SK-N-SH (cell line): ENCODE data around the gene OR5M10.

Experiments used
- ELF1 ChIP-seq: IDR thresholded peaks from 2 replicates; pipeline ENCODE4 v1.4.0; 2012
- EP300 ChIP-seq, 2 experiments: IDR thresholded peaks; 2 replicates each; pipeline versions ENCODE4 v1.4.0 to v1.6.1; 2012; ENCODE audit warnings: borderline replicate concordance in 1 of 2, low read depth in 1 of 2, low read length in 1 of 2
- EZH2phosphoT487 ChIP-seq: fragments of 200-600 bp; sonication (generic); IDR thresholded peaks from 2 replicates; pipeline ENCODE4 v1.6.1; 2017; ENCODE audit warnings: low read depth, mixed run types, mild to moderate bottlenecking, antibody characterized with exemption, moderate library complexity, borderline replicate concordance
- GABPA ChIP-seq: IDR thresholded peaks from 2 replicates; pipeline ENCODE4 v1.4.0; 2012; ENCODE audit warnings: low read depth, mild to moderate bottlenecking
- NFIC ChIP-seq: IDR thresholded peaks from 2 replicates; pipeline ENCODE4 v1.4.0; 2012; ENCODE audit warnings: borderline replicate concordance
- POLR2AphosphoS5 ChIP-seq: IDR thresholded peaks from 2 replicates; pipeline ENCODE4 v1.6.1; 2012; ENCODE audit warnings: low read depth, low read length
- RCOR1 ChIP-seq: fragments of 150-350 bp; IDR thresholded peaks from 2 replicates; pipeline ENCODE4 v1.6.1; 2017; ENCODE audit warnings: antibody characterized with exemption, low read length
- TCF12 ChIP-seq: IDR thresholded peaks from 2 replicates; pipeline ENCODE4 v1.4.0; 2012
- TF ChIP-seq, protein P1 (sequence below): fragments of 200-600 bp; sonication (generic); IDR thresholded peaks from 2 replicates; pipeline ENCODE4 v1.6.1; 2017; ENCODE audit warnings: antibody characterized with exemption, mild to moderate bottlenecking, moderate library complexity
- TF ChIP-seq, protein P2 (sequence below): IDR thresholded peaks from 2 replicates; pipeline ENCODE4 v1.4.0; 2012; ENCODE audit warnings: low read depth
- TF ChIP-seq, protein P3 (sequence below): IDR thresholded peaks from 2 replicates; pipeline ENCODE4 v1.4.0; 2012; ENCODE audit warnings: low read depth, borderline replicate concordance
- TF ChIP-seq, protein P4 (sequence below): IDR thresholded peaks from 2 replicates; pipeline ENCODE4 v1.4.0; 2012; ENCODE audit warnings: low read depth, borderline replicate concordance
- TF ChIP-seq, protein P5 (sequence below): IDR thresholded peaks from 2 replicates; pipeline ENCODE4; 2012

DNA sequence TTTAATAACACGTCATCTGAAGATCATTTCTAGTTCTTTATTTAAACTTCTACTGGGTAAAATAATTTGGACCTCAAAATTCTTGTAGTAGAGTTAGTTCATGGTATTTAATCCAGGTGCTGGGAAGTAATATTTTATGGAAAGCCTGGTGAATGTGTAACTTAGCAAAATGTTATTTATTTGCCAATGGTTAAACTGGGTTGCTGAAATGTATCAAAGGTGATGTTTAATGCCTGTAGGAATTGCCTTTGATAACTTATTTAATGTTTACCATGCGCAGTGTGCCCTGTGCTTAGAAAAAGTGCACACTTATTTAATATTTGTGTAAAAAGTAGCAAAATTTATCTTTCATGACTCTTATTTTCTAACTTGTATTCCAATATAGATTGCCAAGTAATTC is 45.7 kb downstream of the OR5M10 start:
- no peak for TF ChIP-seq TCF12
- TF ChIP-seq, protein P1, sequence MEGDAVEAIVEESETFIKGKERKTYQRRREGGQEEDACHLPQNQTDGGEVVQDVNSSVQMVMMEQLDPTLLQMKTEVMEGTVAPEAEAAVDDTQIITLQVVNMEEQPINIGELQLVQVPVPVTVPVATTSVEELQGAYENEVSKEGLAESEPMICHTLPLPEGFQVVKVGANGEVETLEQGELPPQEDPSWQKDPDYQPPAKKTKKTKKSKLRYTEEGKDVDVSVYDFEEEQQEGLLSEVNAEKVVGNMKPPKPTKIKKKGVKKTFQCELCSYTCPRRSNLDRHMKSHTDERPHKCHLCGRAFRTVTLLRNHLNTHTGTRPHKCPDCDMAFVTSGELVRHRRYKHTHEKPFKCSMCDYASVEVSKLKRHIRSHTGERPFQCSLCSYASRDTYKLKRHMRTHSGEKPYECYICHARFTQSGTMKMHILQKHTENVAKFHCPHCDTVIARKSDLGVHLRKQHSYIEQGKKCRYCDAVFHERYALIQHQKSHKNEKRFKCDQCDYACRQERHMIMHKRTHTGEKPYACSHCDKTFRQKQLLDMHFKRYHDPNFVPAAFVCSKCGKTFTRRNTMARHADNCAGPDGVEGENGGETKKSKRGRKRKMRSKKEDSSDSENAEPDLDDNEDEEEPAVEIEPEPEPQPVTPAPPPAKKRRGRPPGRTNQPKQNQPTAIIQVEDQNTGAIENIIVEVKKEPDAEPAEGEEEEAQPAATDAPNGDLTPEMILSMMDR = no peak
- TF ChIP-seq, protein P2, sequence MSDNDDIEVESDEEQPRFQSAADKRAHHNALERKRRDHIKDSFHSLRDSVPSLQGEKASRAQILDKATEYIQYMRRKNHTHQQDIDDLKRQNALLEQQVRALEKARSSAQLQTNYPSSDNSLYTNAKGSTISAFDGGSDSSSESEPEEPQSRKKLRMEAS = no peak
- TF ChIP-seq RCOR1 = no peak
- TF ChIP-seq EZH2phosphoT487 = no peak
- no peak for TF ChIP-seq ELF1
- TF ChIP-seq GABPA = no peak
- TF ChIP-seq, protein P3, sequence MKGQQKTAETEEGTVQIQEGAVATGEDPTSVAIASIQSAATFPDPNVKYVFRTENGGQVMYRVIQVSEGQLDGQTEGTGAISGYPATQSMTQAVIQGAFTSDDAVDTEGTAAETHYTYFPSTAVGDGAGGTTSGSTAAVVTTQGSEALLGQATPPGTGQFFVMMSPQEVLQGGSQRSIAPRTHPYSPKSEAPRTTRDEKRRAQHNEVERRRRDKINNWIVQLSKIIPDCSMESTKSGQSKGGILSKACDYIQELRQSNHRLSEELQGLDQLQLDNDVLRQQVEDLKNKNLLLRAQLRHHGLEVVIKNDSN = no peak
- no peak for TF ChIP-seq NFIC
- TF ChIP-seq POLR2AphosphoS5 = no peak
- no peak for TF ChIP-seq EP300 (IDR thresholded peaks at IDR 0.05; ENCODE audit: borderline replicate concordance in 1 of 2, low read depth in 1 of 2, low read length in 1 of 2)
- TF ChIP-seq, protein P4, sequence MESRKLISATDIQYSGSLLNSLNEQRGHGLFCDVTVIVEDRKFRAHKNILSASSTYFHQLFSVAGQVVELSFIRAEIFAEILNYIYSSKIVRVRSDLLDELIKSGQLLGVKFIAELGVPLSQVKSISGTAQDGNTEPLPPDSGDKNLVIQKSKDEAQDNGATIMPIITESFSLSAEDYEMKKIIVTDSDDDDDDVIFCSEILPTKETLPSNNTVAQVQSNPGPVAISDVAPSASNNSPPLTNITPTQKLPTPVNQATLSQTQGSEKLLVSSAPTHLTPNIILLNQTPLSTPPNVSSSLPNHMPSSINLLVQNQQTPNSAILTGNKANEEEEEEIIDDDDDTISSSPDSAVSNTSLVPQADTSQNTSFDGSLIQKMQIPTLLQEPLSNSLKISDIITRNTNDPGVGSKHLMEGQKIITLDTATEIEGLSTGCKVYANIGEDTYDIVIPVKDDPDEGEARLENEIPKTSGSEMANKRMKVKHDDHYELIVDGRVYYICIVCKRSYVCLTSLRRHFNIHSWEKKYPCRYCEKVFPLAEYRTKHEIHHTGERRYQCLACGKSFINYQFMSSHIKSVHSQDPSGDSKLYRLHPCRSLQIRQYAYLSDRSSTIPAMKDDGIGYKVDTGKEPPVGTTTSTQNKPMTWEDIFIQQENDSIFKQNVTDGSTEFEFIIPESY = no peak
- TF ChIP-seq, protein P5, sequence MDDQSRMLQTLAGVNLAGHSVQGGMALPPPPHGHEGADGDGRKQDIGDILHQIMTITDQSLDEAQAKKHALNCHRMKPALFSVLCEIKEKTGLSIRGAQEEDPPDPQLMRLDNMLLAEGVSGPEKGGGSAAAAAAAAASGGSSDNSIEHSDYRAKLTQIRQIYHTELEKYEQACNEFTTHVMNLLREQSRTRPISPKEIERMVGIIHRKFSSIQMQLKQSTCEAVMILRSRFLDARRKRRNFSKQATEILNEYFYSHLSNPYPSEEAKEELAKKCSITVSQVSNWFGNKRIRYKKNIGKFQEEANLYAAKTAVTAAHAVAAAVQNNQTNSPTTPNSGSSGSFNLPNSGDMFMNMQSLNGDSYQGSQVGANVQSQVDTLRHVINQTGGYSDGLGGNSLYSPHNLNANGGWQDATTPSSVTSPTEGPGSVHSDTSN = no peak
